C4-2B (cell line): Measurements from ENCODE around the gene GAS2L1.
A peak's percentile ranks its signal among the peaks of the same experiment; 100 is the strongest.

Experiments used
- H3K27ac ChIP-seq: fragments of 450-650 bp; 2 replicates; pipeline ENCODE4 v1.5.1; 2017
- ZFX ChIP-seq: fragments of 450-650 bp; IDR thresholded peaks from 2 replicates; pipeline ENCODE4 v1.6.1; 2017
- TF ChIP-seq, protein P1 (sequence below): fragments of 450-650 bp; conservative IDR thresholded peaks from 2 replicates; pipeline ENCODE4 v1.5.1; 2017; ENCODE audit warnings: mild to moderate bottlenecking

The GAS2L1 gene

DNA sequence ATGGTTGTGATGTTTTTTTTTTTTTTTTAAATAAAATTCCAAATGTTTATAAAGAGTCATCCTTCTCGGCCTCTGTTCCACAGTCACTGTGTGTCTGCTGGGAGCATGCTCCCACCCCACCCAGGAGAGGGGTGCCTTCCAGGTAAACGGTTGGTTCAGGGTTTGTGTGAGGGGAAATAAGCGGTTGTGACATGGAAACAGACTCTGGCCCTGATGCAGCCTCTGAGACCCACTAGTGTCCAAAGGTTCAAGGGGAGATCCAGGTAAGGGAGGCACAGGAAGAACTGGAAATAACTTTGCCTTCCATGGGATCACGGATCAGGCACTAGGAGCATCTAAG lies 6.0 kb upstream of the GAS2L1 start:
- TF ChIP-seq ZFX: no peak
- TF ChIP-seq, protein P1, sequence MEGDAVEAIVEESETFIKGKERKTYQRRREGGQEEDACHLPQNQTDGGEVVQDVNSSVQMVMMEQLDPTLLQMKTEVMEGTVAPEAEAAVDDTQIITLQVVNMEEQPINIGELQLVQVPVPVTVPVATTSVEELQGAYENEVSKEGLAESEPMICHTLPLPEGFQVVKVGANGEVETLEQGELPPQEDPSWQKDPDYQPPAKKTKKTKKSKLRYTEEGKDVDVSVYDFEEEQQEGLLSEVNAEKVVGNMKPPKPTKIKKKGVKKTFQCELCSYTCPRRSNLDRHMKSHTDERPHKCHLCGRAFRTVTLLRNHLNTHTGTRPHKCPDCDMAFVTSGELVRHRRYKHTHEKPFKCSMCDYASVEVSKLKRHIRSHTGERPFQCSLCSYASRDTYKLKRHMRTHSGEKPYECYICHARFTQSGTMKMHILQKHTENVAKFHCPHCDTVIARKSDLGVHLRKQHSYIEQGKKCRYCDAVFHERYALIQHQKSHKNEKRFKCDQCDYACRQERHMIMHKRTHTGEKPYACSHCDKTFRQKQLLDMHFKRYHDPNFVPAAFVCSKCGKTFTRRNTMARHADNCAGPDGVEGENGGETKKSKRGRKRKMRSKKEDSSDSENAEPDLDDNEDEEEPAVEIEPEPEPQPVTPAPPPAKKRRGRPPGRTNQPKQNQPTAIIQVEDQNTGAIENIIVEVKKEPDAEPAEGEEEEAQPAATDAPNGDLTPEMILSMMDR: no peak
- H3K27ac ChIP-seq: no peak overlapping the region

DNA sequence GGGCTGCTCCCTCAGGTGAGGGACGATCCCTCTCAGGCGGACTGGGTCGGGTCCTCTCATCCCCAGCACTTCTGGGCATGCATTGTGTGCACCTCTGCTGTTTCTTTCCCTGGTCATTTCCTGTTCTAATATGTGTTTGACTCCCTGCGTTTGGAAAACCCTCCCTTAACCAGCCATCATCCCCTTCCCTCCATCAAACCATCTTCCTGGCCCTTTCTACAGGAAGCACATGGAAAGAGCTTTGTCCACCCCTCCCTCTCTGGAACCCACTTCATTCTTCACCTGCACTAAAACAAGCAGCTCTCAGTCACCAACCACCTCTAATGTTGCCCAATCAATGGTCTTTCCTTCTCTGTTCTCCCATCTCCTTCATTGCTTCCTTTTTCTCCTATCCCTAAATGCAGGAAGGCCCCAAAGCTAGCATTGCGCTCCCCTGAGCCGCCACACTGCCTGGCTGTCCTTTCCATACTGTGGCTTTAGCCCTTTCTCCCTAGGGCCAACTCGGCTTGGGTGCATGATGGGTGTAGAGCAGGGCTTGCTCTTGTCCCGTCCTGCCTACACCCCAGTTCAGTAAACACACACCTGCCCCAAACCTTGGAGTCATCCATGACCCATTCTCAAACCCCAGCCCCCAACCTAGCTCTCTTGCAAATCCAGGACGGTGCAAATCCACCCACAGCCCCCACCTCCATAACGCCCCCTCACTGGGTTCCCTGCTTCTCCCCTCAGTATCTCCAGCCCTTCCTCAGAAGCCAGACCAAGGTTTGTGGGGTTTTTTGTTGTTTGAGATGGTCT lies 5.4 kb upstream of the GAS2L1 start:
- H3K27ac ChIP-seq: no peak overlapping the region
- TF ChIP-seq ZFX: no peak
- TF ChIP-seq, protein P1: no peak

DNA sequence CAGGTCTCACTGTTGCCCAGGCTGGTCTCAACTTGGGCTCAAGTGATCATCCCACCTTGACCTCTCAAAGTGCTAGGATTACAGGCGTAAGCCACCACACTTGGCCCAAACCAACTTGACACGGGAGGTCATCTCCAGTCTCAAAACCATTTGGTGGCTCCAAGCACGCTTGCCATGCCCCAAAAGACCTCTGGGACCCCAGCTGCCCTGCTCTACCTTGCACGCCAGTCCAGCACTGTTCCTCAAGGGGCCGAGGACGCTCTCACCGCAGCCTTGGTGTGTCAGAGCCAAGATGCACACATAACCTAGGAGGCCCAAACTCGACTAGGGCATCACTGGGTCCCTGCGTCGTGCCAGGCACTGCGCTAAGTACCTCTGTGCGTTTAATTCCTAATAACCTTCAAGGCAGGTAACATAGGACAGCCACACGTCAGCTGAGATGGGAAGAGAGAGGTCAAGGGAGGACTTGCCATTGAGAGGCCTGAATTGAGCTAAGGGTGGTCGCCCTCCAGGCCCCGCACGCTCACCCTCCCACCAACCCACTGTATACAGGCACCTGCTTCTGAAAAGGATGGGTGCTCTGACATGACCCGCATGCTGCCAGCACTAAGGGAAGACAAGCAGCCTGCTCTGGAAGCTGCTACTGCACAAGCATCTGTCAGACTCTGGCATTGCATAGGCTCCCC lies 4.6 kb upstream of the GAS2L1 start:
- TF ChIP-seq ZFX: no peak
- TF ChIP-seq, protein P1: no peak
- peak overlapping the region; percentile 48 for H3K27ac ChIP-seq

DNA sequence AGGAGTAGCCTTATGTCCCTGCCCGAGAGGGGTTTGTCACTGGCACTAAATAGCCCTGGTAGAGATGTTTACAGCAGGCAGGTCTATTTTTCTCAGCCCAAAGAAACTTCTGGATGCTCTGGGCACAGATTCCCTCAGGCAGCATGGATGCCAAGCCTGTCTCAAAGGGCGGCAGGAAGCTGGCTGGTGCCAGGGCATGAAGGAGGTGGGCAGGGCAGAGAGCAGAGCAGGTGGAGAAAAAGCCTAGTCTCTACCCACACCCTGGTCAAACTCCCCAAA lies 4.1 kb upstream of the GAS2L1 start:
- peak overlapping the region; percentile 48 for H3K27ac ChIP-seq
- TF ChIP-seq, protein P1: no peak
- TF ChIP-seq ZFX: no peak

DNA sequence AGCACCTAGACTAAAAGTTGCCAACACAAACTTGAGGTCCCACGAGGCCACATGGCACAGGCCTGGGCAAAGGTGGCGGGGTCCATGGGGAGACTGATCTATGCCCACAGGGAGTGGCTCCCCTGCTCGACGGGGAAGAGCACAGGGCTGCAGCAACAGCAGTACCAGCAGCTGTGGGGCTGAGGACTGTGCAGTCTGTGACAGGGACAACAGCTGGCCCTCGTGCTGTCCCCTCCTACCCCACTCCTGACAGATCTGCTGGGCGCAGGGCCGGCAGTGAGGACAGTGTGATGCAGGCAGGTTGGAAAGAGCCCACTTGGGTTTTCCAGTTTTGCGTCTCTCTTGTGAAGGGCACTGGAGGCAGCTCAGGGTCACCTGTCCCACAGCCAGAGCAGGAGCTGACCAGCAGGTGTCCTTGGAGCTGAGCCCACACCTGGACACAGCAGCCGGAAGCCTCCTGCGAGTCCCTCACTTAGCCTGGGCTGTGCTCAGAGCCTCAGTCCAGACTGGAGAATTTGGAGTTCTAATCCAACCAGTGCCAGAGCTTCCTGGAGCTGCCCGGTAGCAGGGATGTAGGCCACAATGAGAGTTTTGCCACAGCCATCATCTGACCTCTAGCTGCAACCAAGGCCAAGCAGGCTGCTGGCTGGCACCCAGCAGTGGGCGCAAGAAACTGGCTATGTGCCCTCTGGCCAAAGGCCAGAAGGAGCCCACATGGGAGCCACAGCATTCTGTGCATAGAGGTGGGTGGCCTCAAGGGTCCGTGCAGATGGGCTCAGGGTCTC lies 3.6 kb upstream of the GAS2L1 start:
- H3K27ac ChIP-seq: peak overlapping the region; percentile 48
- TF ChIP-seq ZFX: no peak
- TF ChIP-seq, protein P1: no peak

DNA sequence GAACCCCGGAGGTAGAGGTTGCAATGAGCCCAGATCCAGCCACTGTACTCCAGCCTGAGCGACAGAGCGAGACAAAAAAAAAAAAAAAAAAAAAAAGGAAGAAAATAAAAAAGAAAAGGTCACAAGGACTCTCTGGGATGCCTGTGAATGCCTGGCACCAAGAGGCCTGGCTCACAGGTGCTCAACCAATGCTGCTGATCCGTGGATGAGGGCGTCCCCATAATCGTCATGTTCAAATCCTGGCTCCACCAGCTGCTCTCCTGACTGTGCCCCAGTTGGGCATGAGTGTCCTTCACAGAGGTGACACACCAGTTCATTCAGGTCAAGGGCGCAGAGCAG lies 645 bp upstream of the GAS2L1 start:
- no peak for TF ChIP-seq ZFX
- TF ChIP-seq, protein P1: no peak
- peak overlapping the region; percentile 96 for H3K27ac ChIP-seq
